Fibroblast of mammary gland (primary cell): ENCODE measurements around the gene PROC.
A peak's percentile ranks its signal among the peaks of the same experiment; 100 is the strongest.

Experiments
- DNase-seq: peaks from one replicate; pipeline ENCODE4 v3.0.0-alpha.2; 2010; ENCODE audit warnings: low read depth
- H3K4me3 ChIP-seq: 2 replicates; pipeline ENCODE4 v1.5.1; 2011; ENCODE audit warnings: low read depth, mild to moderate bottlenecking, low read length, moderate library complexity; ENCODE audit not compliant: control insufficient read depth
- TF ChIP-seq, protein P1 (sequence below): conservative IDR thresholded peaks from 2 replicates; pipeline ENCODE4 v1.5.1; 2011; ENCODE audit warnings: low read depth, low read length, inconsistent platforms; ENCODE audit not compliant: control insufficient read depth, insufficient read depth

The PROC gene

DNA sequence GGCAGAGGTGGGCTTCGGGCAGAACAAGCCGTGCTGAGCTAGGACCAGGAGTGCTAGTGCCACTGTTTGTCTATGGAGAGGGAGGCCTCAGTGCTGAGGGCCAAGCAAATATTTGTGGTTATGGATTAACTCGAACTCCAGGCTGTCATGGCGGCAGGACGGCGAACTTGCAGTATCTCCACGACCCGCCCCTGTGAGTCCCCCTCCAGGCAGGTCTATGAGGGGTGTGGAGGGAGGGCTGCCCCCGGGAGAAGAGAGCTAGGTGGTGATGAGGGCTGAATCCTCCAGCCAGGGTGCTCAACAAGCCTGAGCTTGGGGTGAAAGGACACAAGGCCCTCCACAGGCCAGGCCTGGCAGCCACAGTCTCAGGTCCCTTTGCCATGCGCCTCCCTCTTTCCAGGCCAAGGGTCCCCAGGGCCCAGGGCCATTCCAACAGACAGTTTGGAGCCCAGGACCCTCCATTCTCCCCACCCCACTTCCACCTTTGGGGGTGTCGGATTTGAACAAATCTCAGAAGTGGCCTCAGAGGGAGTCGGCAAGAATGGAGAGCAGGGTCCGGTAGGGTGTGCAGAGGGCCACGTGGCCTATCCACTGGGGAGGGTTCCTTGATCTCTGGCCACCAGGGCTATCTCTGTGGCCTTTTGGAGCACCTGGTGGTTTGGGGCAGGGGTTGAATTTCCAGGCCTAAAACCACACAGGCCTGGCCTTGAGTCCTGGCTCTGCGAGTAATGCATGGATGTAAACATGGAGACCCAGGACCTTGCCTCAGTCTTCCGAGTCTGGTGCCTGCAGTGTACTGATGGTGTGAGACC is at the start of gene PROC:
Gene PROC (plus strand): TSS at position 128 of the 812 bp plus-strand sequence. CDS start 1,516 bp downstream, outside the sequence.
- TF ChIP-seq, protein P1, sequence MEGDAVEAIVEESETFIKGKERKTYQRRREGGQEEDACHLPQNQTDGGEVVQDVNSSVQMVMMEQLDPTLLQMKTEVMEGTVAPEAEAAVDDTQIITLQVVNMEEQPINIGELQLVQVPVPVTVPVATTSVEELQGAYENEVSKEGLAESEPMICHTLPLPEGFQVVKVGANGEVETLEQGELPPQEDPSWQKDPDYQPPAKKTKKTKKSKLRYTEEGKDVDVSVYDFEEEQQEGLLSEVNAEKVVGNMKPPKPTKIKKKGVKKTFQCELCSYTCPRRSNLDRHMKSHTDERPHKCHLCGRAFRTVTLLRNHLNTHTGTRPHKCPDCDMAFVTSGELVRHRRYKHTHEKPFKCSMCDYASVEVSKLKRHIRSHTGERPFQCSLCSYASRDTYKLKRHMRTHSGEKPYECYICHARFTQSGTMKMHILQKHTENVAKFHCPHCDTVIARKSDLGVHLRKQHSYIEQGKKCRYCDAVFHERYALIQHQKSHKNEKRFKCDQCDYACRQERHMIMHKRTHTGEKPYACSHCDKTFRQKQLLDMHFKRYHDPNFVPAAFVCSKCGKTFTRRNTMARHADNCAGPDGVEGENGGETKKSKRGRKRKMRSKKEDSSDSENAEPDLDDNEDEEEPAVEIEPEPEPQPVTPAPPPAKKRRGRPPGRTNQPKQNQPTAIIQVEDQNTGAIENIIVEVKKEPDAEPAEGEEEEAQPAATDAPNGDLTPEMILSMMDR, result no peak
- H3K4me3 ChIP-seq, result no peak within 1 kb of the TSS
- no peak for DNase-seq

GRCh38 chr2:127370010-127370409 is 48.2 kb upstream of the PROC start:
- H3K4me3 ChIP-seq, result no peak overlapping the region
- TF ChIP-seq, protein P1, result no peak

DNA sequence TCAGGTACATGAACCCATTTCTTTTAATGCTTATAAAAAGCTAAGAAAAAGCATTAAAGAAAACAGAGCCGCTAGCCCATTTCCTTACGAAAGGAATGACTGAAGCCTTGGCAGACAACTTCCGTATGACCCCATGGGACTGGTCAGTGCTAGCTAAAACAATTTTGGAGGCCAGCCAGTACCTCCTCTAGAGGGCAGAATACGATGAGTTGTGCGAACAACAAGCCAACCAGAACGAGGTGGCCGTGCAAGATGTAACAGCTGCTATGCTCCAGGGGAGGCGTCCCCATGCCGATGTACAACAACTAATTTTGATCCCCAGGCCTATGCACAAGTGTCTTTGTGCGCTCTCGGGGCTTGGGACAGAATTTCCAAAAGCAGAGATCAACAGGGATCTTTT is 47.2 kb upstream of the PROC start:
- TF ChIP-seq, protein P1, result peak; percentile 14
- no peak overlapping the region for H3K4me3 ChIP-seq
- peak; percentile 83 for DNase-seq

More at GRCh38 chr2:127370010-127370409, 48.2 kb upstream of the PROC start:
- no peak for DNase-seq

DNA sequence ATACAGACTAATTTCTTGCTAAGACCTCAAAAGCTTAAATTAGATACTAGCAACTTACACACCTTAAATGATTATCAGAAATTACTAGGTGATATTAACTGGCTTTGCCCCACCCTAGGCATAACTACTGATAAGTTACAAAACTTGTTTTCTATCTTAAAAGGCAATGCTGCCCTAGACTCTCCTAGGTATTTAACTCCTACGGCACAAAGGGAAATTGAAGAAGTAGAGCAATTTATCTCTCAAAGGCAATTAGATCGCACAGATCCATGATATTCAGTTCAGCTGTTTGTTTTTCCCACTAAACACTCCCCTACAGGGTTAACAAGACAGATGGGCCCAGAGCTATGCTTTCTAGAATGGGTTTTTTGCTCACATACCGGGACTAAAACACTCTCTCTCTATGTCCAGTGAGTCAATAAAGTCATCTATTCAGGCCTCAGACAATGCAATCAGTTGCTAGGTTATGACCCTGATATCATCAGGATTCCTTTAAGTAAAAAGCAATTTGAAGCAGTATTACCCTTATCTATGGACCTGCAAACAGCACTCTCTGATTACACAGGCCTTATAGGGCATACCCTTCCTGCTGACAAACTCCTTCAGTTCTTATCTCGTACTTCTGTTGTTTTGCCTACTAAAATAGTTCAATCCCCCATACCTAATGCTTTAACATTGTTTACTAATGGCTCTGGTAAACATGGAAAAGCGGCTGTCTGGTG is 44.7 kb upstream of the PROC start:
- TF ChIP-seq, protein P1, result no peak
- H3K4me3 ChIP-seq, result no peak overlapping the region
- DNase-seq, result no peak

- DNase-seq, result no peak
- TF ChIP-seq, protein P1, result no peak
- H3K4me3 ChIP-seq, result no peak overlapping the region
Observed at GRCh38 chr2:127376257-127376656, 42.0 kb upstream of the PROC start.

GRCh38 chr2:127377262-127377661 is 41.0 kb upstream of the PROC start:
- no peak overlapping the region for H3K4me3 ChIP-seq
- DNase-seq, result no peak
- TF ChIP-seq, protein P1, result no peak
